Measurements from ENCODE around the gene TRPV3. TPM values are rescaled to one million over a fixed set of nuclear protein-coding genes. Genes with fewer than 3 reads are reported as not detected.
A peak's percentile ranks its signal among the peaks of the same experiment; 100 is the strongest.

TRPV3 gene
- total and polyA plus RNA-seq, 2 of the 13 experiments (the other 11 are each of a cell fraction or from before 2014, with no cell fraction given): 0.90 to 1.0 TPM

DNA sequence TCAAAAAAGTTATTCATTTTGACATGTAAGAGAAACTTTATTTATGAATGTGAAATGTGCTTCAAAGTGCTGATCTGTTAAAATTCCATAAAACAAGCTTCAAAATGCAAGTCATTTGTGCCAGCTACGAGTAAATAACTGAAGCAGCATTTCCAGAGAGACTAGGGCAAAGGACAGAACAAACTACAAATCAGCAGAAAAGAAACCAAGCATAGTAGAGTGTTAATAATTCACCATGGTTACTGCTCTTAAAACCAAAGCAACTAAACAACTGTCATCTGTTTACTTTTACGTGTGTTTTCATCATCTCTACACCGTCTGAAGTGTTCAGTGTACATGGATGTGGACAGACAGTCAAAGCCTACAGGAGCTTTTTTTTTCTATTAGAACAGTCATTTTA lies 83.4 kb downstream of the TRPV3 start (continued):
- TF ChIP-seq, protein P1, sequence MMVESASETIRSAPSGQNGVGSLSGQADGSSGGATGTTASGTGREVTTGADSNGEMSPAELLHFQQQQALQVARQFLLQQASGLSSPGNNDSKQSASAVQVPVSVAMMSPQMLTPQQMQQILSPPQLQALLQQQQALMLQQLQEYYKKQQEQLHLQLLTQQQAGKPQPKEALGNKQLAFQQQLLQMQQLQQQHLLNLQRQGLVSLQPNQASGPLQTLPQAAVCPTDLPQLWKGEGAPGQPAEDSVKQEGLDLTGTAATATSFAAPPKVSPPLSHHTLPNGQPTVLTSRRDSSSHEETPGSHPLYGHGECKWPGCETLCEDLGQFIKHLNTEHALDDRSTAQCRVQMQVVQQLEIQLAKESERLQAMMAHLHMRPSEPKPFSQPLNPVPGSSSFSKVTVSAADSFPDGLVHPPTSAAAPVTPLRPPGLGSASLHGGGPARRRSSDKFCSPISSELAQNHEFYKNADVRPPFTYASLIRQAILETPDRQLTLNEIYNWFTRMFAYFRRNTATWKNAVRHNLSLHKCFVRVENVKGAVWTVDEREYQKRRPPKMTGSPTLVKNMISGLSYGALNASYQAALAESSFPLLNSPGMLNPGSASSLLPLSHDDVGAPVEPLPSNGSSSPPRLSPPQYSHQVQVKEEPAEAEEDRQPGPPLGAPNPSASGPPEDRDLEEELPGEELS (CRISPR knock-in tag; IDR thresholded peaks at IDR 0.05): peak; percentile 87
- TF ChIP-seq ZNF501 (CRISPR knock-in tag; IDR thresholded peaks at IDR 0.05) (no peak), ZFP1 (CRISPR knock-in tag; IDR thresholded peaks at IDR 0.05) (no peak), ZSCAN20 (CRISPR knock-in tag; IDR thresholded peaks at IDR 0.05; ENCODE audit: borderline replicate concordance) (no peak), PPARG (CRISPR knock-in tag; conservative IDR thresholded peaks at IDR 0.05) (peak; percentile 96), ZNF879 (CRISPR knock-in tag; IDR thresholded peaks at IDR 0.05) (no peak), ZNF234 (CRISPR knock-in tag; conservative IDR thresholded peaks at IDR 0.05) (no peak), KDM6A (CRISPR knock-in tag; IDR thresholded peaks at IDR 0.05; ENCODE audit: low read depth) (peak; percentile 63), ZNF446 (CRISPR knock-in tag; IDR thresholded peaks at IDR 0.05) (no peak), ZNF839 (CRISPR knock-in tag; IDR thresholded peaks at IDR 0.05; ENCODE audit: borderline replicate concordance) (no peak), ZNF558 (CRISPR knock-in tag; IDR thresholded peaks at IDR 0.05; ENCODE audit: borderline replicate concordance) (no peak), CBFB (CRISPR knock-in tag; IDR thresholded peaks at IDR 0.05) (no peak), MAZ (IDR thresholded peaks at IDR 0.05; ENCODE audit: borderline replicate concordance, low read depth, low read length) (no peak), MAZ (CRISPR knock-in tag; IDR thresholded peaks at IDR 0.05; ENCODE audit: low read depth) (no peak), TBL1XR1 (IDR thresholded peaks at IDR 0.05; ENCODE audit: borderline replicate concordance, low read length, partially characterized antibody) (peak; percentile 45), ELF3 (CRISPR knock-in tag; IDR thresholded peaks at IDR 0.05) (0 out of 2 replicates have a peak, but pooled peaks have one; percentile 22), FOXA3 (CRISPR knock-in tag; IDR thresholded peaks at IDR 0.05) (peak; percentile 88), ZNF431 (CRISPR knock-in tag; IDR thresholded peaks at IDR 0.05; ENCODE audit: borderline replicate concordance, low read depth) (no peak), ESRRA (CRISPR knock-in tag; IDR thresholded peaks at IDR 0.05; ENCODE audit: low read depth) (no peak), EP300 (IDR thresholded peaks at IDR 0.05; ENCODE audit: low read depth in 2 of 2, low read length in 2 of 2) (peak in 1 of 2 experiments; percentile 62; a peak in 1 of 4 replicates), EP300 (CRISPR knock-in tag; IDR thresholded peaks at IDR 0.05; ENCODE audit: borderline replicate concordance) (no peak), KLF15 (CRISPR knock-in tag; IDR thresholded peaks at IDR 0.05; ENCODE audit: borderline replicate concordance) (no peak)
- TF ChIP-seq, protein P2, sequence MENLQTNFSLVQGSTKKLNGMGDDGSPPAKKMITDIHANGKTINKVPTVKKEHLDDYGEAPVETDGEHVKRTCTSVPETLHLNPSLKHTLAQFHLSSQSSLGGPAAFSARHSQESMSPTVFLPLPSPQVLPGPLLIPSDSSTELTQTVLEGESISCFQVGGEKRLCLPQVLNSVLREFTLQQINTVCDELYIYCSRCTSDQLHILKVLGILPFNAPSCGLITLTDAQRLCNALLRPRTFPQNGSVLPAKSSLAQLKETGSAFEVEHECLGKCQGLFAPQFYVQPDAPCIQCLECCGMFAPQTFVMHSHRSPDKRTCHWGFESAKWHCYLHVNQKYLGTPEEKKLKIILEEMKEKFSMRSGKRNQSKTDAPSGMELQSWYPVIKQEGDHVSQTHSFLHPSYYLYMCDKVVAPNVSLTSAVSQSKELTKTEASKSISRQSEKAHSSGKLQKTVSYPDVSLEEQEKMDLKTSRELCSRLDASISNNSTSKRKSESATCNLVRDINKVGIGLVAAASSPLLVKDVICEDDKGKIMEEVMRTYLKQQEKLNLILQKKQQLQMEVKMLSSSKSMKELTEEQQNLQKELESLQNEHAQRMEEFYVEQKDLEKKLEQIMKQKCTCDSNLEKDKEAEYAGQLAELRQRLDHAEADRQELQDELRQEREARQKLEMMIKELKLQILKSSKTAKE (CRISPR knock-in tag; IDR thresholded peaks at IDR 0.05; ENCODE audit: borderline replicate concordance): no peak
- TF ChIP-seq, protein P3, sequence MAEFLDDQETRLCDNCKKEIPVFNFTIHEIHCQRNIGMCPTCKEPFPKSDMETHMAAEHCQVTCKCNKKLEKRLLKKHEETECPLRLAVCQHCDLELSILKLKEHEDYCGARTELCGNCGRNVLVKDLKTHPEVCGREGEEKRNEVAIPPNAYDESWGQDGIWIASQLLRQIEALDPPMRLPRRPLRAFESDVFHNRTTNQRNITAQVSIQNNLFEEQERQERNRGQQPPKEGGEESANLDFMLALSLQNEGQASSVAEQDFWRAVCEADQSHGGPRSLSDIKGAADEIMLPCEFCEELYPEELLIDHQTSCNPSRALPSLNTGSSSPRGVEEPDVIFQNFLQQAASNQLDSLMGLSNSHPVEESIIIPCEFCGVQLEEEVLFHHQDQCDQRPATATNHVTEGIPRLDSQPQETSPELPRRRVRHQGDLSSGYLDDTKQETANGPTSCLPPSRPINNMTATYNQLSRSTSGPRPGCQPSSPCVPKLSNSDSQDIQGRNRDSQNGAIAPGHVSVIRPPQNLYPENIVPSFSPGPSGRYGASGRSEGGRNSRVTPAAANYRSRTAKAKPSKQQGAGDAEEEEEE (CRISPR knock-in tag; IDR thresholded peaks at IDR 0.05; ENCODE audit: borderline replicate concordance): no peak
